ENCODE results near the gene CRYL1. TPM values are rescaled to one million over a fixed set of nuclear protein-coding genes. Genes with fewer than 3 reads are reported as not detected.

CRYL1 gene
- total RNA-seq, 1 experiment from 2014 or later = 3.7 TPM

DNA sequence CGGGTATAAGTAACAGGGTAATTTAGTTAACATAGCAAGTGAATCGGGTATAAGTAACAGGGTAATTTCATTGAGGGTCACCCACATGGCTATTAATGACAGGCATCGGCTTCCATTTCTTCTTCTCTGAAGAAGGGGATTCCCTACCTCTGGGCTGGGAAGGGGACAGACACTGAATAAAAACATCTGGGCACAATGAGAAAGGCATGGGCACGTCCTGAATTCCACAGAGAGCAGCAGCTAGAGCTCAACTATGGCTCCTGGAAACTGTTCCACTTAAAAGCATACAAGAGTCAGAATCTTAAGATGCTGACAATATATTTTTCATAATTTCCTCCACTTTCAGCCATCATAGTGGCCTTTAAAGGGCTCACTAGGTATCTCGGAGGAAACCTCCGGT lies 51.8 kb downstream of the CRYL1 start:
- H3K36me3 Mint-ChIP-seq (ENCODE audit: insufficient read depth in 1 of 3, low read depth in 3 of 3) = no peaks in the 10 kb centered on the region

More for the DNA sequence above, 51.8 kb downstream of the CRYL1 start:
- H4K5ac ChIP-seq (ENCODE audit: insufficient read length, low read depth, low read length) = no peak overlapping the region
- H3K9me3 ChIP-seq (ENCODE audit: control insufficient read depth, low read depth, low read length) = no peaks in the 10 kb centered on the region
- no peak overlapping the region for H2AFZ ChIP-seq (ENCODE audit: low read length)
- H3K18ac ChIP-seq (ENCODE audit: insufficient read length, low read depth, low read length) = no peak overlapping the region
- no peak overlapping the region for H3T11ph ChIP-seq (ENCODE audit: low read length)
- no peak overlapping the region for H2BK120ac ChIP-seq (ENCODE audit: low read depth, low read length, poor library complexity, severe bottlenecking)
- H2BK12ac ChIP-seq (ENCODE audit: insufficient read length, low read depth, low read length) = no peak overlapping the region
- no peak overlapping the region for H3K56ac ChIP-seq (ENCODE audit: insufficient read length, low read depth, low read length)
- H2BK15ac ChIP-seq (ENCODE audit: low read depth, low read length) = no peak overlapping the region
- H4K91ac ChIP-seq (ENCODE audit: insufficient read length, low read depth, low read length) = no peak overlapping the region
- H3K79me1 ChIP-seq (ENCODE audit: insufficient read depth, low read depth, low read length, poor library complexity, severe bottlenecking) = no peaks in the 10 kb centered on the region
- 0 out of 2 replicates have a peak, but pooled peaks cover 2% of the 10 kb centered on the region for H3K27me3 ChIP-seq (ENCODE audit: insufficient read depth, low read length)
- no peak overlapping the region for H3K4me3 Mint-ChIP-seq
- no peaks in the 10 kb centered on the region for H3K9me3 Mint-ChIP-seq
- no peak overlapping the region for H3K4me2 ChIP-seq (ENCODE audit: insufficient read depth, insufficient read length, low read length)
- H3K4ac ChIP-seq (ENCODE audit: low read depth, low read length) = no peak overlapping the region
- H2BK5ac ChIP-seq (ENCODE audit: insufficient read length, low read length) = no peak overlapping the region
- peaks cover 4% of the 10 kb centered on the region; the same call in 1 of the 2 replicates for H3K27me3 Mint-ChIP-seq (ENCODE audit: low read depth)
- H3K4me1 Mint-ChIP-seq = peaks cover 6 to 13% of the 10 kb centered on the region in 2 experiments
- DNase-seq = no peak
- H3K79me2 ChIP-seq (ENCODE audit: insufficient read depth, low read length) = no peaks in the 10 kb centered on the region
- no peak overlapping the region for H3K27ac ChIP-seq (ENCODE audit: insufficient read length, low read depth, low read length)
- H2AK5ac ChIP-seq (ENCODE audit: insufficient read length, low read length) = no peak overlapping the region
- no CpG with 5 or more reads among the region's 6 CpGs for WGBS (ENCODE audit: extremely low coverage, insufficient read length, low lambda C conversion rate)
- H3K9ac ChIP-seq (ENCODE audit: extremely low read depth, insufficient read length, low read length) = no peak overlapping the region
- no peak overlapping the region for H2BK20ac ChIP-seq (ENCODE audit: low read depth, low read length, poor library complexity, severe bottlenecking)
- no peak overlapping the region for H3K14ac ChIP-seq (ENCODE audit: insufficient read depth, low read length)
- no peaks in the 10 kb centered on the region for H3K23me2 ChIP-seq (ENCODE audit: insufficient read length, low read depth, low read length, poor library complexity, severe bottlenecking)
- no peak overlapping the region for H3K27ac Mint-ChIP-seq
- no peaks in the 10 kb centered on the region for H4K20me1 ChIP-seq (ENCODE audit: control insufficient read depth, insufficient read depth, insufficient read length)
- H3K23ac ChIP-seq (ENCODE audit: insufficient read length, low read depth, low read length) = no peak overlapping the region
- TF ChIP-seq, protein P1, sequence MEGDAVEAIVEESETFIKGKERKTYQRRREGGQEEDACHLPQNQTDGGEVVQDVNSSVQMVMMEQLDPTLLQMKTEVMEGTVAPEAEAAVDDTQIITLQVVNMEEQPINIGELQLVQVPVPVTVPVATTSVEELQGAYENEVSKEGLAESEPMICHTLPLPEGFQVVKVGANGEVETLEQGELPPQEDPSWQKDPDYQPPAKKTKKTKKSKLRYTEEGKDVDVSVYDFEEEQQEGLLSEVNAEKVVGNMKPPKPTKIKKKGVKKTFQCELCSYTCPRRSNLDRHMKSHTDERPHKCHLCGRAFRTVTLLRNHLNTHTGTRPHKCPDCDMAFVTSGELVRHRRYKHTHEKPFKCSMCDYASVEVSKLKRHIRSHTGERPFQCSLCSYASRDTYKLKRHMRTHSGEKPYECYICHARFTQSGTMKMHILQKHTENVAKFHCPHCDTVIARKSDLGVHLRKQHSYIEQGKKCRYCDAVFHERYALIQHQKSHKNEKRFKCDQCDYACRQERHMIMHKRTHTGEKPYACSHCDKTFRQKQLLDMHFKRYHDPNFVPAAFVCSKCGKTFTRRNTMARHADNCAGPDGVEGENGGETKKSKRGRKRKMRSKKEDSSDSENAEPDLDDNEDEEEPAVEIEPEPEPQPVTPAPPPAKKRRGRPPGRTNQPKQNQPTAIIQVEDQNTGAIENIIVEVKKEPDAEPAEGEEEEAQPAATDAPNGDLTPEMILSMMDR (conservative IDR thresholded peaks at IDR 0.05) = no peak
- no peak overlapping the region for H4K8ac ChIP-seq (replicated peaks; ENCODE audit: insufficient read length, low read depth, low read length)
- no peaks in the 10 kb centered on the region; the same call in 1 of the 2 replicates for H3K4me1 ChIP-seq (ENCODE audit: insufficient read depth, low read length)
